HG03095 (cell line): ENCODE results near the gene LARP4B.
"Not testable (repeated sequence)": the region's sequence is repeated elsewhere in the genome, so short reads cannot be mapped to it uniquely, and the experiment has no call there.

Experiments used
- ATAC-seq: cut with Tn5 transposase; IDR thresholded peaks from one replicate; pipeline ENCODE4 v1.9.1; 2021; ENCODE audit warnings: moderate library complexity; ENCODE audit not compliant: unreplicated experiment

The LARP4B gene

DNA sequence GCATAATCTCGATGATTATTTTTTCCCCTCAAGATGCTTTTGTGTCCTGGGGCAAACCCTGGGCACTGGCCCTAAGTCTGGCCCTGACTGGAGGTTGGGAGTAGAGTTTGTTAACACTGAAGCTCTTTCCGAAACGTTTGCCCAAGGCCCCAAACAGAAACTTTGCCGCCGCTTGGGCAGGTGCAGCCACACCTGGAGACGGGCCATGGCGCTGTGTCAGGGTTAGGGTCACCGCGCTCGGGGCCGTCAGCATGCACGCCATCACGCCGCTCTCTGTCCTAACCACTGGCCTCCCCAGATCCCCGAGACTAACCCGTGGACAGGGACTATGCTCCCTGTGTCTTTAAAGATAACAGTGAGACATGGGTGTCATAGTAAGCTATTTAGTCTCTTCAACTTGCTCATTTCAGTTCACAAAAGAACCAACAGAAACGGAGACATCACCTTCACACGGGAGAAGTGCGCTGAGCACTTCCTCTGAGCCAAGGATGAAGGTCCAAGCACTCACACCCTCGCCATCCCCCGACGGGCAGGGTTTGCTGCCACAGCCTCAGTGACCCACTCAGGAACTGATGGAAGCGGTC lies 156.8 kb downstream of the LARP4B start:
- ATAC-seq = no peak

DNA sequence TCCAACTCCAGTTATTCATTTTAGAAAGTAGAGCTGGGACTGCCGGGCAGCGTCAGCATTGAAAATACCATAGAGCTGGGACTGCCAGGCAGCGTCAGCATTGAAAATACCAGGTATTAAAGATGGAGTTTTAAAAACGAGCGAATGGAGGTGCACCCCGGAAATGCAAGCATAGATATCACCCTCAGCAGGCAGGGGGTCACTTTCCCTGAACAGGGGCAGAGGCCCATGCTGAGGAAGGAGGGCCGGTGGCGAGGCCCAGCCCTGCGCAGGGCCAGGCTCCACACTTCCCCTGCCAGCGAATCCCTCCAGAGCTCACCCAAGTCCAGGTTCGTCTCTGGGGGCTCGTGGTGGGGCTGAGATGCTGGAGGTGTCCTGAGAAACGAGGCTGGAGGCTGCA lies 157.3 kb downstream of the LARP4B start:
- ATAC-seq = no peak

DNA sequence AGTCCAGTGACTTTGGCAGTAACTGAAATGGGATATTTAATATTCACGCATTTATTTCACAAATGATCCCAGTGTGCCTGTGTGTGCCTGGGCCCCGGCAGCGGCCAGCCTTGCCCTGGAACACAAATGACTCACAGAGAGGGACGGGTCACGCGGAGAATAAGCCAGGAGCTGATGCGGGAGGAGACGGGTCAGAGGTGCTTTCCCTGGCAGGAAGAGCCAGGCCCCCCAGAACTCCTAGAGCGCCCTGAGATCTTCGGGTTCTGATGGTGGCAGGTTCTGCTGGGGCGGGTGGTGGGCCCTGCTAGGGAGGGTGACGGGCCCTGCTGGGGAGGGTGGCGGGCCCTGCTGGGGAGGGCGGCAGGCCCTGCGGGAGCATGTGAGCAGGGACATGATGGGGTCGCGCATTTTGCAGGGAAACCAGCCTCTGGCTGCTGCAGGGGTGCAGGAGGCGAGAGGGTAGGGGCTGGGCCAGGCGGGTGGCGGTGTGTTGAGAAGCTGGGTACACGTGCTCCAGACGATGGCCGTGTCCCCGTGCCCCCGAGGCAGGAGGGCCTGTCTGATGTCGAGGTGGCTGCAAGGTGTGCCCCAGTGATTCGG lies 157.8 kb downstream of the LARP4B start:
- ATAC-seq = no peak

DNA sequence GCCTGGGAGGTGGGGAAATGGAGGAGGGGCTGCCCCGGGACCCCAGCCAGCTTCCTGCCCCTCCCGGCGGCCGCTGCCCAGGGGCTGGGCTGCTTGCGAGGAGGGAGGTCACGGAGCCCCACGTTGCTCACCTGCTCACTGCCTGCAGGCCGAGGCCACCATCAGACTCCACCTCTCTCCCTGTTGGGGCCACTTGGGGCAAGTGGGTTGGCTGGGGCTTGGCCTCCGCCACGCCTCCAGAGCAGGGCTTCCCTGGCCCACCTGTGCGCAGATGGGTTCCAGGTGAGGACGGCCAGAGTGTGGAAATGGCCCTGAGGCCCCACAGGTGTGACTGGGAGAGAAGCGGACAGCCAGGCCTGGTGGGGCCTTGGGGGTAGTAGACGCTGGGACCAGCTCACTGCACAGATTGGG lies 159.3 kb downstream of the LARP4B start:
- ATAC-seq = no peak

DNA sequence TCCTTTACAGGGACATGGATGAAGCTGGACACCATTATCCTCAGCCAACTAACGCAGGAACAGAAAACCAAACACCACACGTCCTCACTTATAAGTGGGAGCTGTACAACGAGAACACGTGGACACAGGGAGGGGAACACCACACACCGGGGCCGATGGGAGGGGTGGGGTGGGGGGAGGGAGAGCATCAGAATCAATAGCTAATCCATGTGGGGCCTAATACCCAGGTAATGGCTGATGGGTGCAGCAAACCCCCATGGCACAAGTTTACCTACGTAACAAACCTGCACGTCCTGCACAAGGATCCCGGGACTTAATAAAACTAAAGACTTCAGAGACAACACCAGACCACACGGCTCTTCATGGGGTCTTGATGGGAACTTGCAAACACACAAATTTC lies 159.9 kb downstream of the LARP4B start:
- ATAC-seq = no peak

DNA sequence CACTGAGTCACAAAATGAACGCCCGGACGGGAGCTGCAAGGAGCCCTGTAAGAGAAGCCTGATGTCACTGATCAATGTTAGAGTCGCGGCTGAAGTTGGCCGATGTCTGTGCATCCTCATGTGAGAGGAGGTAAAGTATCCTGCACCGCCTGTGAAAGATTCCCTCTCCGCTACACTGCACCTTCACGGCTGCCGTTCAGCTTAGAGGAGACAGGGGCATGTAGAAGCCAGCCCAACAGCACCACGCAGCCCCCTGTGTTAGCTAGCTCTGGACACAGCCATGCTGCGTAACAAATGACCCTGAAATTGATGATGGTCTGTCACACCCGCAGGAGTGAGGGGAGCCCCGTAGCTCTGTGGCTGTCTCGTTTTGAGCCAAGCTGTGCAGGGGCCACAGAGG lies 160.5 kb downstream of the LARP4B start:
- no peak for ATAC-seq

DNA sequence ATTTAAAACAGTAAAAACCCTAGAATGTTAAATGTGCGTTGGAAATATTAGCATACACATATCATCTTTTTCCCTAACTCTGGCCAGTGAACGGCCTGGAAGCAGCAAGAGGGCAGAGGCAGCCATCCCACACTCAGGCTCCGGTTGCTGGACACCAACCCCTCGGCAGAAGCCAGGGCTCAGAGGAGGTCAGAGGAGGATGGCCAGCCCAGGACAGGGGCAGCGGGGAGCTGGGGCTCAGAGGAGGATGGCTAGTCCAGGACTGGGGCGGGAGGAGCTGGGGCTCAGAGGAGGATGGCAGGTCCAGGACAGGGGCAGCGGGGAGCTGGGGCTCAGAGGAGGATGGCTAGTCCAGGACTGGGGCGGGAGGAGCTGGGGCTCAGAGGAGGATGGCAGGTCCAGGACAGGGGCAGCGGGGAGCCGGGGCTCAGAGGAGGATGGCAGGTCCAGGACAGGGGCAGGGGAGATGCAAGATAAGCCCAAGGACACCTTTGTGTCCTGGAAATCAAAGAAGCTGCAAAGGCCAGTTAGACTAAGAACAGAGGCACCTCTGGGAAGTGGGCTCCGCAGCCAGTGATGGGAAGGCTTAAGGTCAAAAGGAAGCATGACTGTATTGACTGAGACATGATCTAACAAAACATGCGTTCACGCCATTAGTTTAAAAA lies 161.3 kb downstream of the LARP4B start:
- not testable (repeated sequence) for ATAC-seq

DNA sequence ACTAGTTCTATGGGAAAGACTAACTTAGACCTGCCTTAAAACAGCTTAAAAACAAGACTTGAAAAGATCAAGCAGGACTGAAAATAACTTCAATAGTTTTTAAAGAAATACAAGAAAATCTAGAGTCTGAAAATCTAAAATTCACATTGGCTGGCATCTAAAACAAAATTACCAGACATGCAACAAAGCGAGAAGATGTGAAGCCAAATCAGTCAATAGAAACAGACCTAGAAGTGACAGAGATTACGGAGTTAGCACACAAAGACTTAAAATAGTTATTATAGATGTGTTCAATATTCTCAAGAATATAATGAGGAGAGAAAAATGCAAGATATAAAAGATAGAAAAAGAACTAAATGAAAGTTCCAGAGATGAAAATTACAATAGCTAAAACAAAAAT lies 163.7 kb downstream of the LARP4B start:
- no peak for ATAC-seq

DNA sequence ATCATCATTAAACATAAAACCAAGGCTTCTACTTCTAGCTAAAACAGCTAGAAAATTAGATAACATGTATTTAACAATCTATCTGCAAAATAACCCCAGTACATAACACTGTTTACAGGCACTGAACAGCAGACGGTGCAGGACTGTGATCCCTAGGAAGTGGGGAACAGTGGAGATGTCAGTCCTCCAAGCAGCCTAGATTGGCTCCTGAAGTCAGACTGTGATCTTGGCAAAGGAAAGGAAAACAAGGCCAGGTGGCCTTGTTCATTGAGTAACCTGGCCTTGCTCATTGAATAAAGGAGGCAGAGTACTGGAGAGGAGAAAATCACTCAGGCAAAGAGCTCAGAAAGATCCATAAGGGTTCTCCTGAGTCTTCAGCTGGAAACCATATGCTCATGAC lies 164.3 kb downstream of the LARP4B start:
- ATAC-seq = no peak

DNA sequence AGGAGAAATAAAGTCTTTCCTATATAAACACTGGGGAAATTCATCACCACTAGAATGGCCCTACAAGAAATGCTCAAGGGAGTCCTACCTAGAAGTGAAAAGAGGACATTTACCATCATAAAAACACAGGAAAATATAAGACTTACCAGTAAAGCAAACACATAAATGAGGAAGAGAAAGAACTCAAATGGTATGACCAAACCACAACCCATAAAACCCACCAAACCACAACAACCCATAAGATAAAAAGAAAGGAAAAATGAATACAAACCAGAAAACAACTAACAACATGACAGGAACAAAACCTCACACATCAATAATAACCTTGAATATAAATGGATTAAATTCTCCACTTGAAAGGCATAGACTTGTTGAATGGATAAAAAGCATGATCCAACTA lies 170.1 kb downstream of the LARP4B start:
- ATAC-seq = no peak

DNA sequence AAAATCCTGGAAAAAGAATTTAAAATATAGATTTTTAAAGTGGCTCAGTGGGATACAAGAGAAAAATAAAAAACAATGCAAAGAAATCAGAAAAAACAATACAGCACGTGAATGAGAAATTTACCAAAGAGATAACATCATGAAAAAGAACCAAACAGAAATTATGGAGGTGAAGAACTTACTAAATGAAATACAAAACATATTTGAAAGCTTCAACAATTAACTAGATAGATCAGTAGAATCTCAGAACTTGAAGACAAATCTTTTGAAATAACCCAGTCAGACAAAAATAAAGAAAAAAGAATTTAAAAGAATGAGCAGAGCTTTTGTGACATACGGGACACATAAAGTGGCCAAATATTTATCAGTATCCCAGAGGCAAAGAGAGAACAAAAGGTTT lies 170.9 kb downstream of the LARP4B start:
- ATAC-seq = no peak

DNA sequence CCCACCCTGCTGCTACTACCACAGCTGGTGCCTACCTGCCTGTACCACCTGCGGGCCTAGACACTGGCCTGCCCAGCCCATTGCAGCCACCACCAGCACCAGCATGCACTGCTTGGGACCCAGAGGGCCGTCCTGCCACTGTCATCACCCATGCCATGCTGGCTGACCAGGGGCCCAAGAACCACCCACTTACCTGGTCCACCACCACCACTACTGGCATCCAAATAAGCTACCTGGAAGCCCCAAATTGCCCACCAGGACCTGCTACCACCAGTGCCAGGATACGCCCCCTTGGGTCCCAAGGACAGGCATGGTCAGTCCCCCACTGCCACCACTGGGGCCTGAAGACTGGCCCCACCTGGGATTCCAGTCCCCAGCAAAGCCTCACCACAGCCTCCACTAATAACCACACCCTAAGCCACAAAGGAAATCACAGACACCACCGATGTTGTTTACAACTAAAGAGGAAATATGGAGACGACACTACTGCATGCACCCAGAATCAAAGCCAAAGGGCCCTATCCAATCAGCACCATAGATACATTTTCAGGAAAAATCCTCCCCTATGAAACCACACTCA lies 171.5 kb downstream of the LARP4B start:
- ATAC-seq = no peak
